ENCODE data around the gene TAGLN.

DNA sequence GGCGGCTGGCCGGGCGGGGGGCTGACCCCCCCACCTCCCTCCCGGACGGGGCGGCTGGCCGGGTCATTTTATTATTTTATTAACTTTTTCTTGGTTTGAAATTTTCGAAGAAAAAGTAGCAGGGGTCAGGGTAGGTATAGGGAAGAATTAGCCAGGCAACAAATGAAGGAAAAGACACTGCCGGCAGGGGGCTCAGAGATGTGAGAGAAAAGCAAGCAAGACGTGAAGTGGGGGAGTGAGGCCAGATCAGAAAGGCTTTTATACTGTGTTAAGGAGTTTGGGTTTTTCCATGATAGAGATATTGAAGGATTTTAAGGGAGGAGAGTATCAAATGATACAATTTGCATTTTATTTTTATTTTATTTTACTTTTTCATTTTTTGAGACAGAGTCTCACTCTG, 52.3 kb downstream of the TAGLN start:
- TF ChIP-seq TAF1 (IDR thresholded peaks at IDR 0.05; ENCODE audit: low read depth, low read length) = no peak
- no peak for TF ChIP-seq POLR2AphosphoS5 (IDR thresholded peaks at IDR 0.05; ENCODE audit: low read depth, low read length)
- no peak for TF ChIP-seq POLR2A (IDR thresholded peaks at IDR 0.05; ENCODE audit: low read depth, low read length)
- no peak for TF ChIP-seq SPI1 (IDR thresholded peaks at IDR 0.05; ENCODE audit: low read depth, low read length)
- TF ChIP-seq PAX5 (IDR thresholded peaks at IDR 0.05; ENCODE audit: insufficient read depth, low read length, severe bottlenecking) = no peak
